ENCODE data around the gene FHOD3. TPM values are rescaled to one million over a fixed set of nuclear protein-coding genes. Genes with fewer than 3 reads are reported as not detected.

FHOD3 gene
- total and polyA plus RNA-seq, 7 experiments from 2014 or later, result not detected

DNA sequence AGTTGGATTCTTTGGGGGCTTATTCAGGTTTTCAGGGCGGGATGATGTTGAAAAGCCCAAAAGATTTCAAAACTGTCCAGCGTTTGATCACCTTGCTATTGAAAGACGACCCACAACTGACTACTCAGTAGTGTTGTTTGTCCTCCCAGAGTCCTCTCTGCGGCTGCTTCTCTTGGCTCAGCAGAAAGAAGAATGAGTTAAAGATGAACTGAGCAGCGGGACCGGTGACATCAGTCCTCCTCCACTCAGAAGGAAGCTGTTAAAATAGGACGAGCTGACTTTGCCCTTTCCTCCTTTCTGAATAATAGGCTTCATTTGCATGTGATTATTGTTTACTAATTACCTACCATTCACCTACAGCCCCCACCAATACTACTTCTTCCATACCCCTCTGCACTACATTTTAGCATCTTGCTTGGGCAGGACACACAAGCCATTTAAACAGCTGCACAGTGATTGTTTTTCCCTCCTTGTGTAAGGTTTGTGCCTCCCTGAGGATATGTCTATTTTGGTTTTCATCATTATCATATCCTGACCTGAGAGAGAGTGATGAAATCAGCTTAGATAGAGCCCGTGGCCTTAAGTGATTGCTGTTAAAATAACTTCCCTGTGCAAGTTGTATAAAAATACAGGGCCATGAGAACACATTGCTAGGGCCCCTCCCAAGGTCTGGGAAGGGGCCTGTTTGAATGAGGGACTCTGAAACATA lies 261.8 kb downstream of the FHOD3 start:
- no peak overlapping the region for H3K27ac ChIP-seq (ENCODE audit: low read depth, low read length)

DNA sequence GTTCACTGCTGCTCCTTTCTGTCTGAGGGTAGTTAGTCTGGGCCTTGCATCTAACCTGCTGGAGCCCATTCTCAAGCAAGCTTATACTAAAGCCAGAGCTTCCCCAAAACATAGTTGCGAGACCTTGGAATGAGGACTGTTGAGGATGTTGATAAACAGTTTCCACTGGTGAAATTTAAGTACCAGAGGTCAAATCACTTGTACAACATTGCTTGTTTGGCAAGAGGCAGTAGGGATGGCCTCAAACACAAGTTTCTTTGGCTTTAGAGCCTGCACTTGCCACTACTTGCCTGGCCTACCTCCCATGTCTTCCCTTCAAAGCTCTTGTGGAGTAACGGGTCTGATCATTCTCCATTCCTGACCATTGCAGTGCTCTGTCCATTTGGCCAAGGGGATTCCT lies 262.7 kb downstream of the FHOD3 start:
- no peak for DNase-seq
- no peaks in the 10 kb centered on the region for H3K9me3 ChIP-seq (ENCODE audit: control insufficient read depth in 2 of 3, low read length in 3 of 3)
- no peak overlapping the region for H3K4me3 ChIP-seq (ENCODE audit: low read length)
- CTCF ChIA-PET, result no interaction called here
- no peak for ATAC-seq
- H3K4me3 Mint-ChIP-seq, result no peak overlapping the region
- no peaks in the 10 kb centered on the region for H3K36me3 ChIP-seq (ENCODE audit: control insufficient read depth in 2 of 3, insufficient read depth in 3 of 3, low read length in 3 of 3)
- no peaks in the 10 kb centered on the region for H3K36me3 Mint-ChIP-seq
- no peaks in the 10 kb centered on the region for H3K4me1 Mint-ChIP-seq
- H3K4me1 ChIP-seq (ENCODE audit: control insufficient read depth in 2 of 2, insufficient read depth in 2 of 2, low read length in 2 of 2), result no peaks in the 10 kb centered on the region
- H3K27ac Mint-ChIP-seq, result no peak overlapping the region
- H3K27me3 Mint-ChIP-seq, result peaks cover 0 to 26% (median 12%) of the 10 kb centered on the region in 5 donors
- H3K27ac ChIP-seq (ENCODE audit: low read depth, low read length), result no peak overlapping the region
- intact Hi-C loops (cut with micrococcal nuclease), result no loop called here
- POLR2A ChIA-PET, result no interaction called here
- H3K27me3 ChIP-seq (ENCODE audit: control insufficient read depth in 2 of 2, insufficient read depth in 2 of 2, low read length in 2 of 2), result no peaks in the 10 kb centered on the region
- peaks cover 0 to 5% (median 0%) of the 10 kb centered on the region in 11 donors for H3K9me3 Mint-ChIP-seq

More for the DNA sequence above, 261.8 kb downstream of the FHOD3 start:
- POLR2A ChIA-PET, result no interaction called here
- H3K4me1 ChIP-seq (ENCODE audit: control insufficient read depth in 2 of 2, insufficient read depth in 2 of 2, low read length in 2 of 2), result no peaks in the 10 kb centered on the region
- Mint-ChIP-seq H3K4me3 (no peak overlapping the region), H3K9me3 (peaks cover 0 to 5% (median 0%) of the 10 kb centered on the region in 11 donors), H3K27ac (no peak overlapping the region), H3K4me1 (no peaks in the 10 kb centered on the region), H3K36me3 (no peaks in the 10 kb centered on the region), H3K27me3 (peaks cover 0 to 17% (median 8%) of the 10 kb centered on the region in 5 donors)
- CTCF ChIA-PET, result no interaction called here
- DNase-seq, result no peak
- no peak for ATAC-seq
- no peak overlapping the region for H3K4me3 ChIP-seq (ENCODE audit: low read length)
- H3K27me3 ChIP-seq (ENCODE audit: control insufficient read depth in 2 of 2, insufficient read depth in 2 of 2, low read length in 2 of 2), result no peaks in the 10 kb centered on the region
- H3K9me3 ChIP-seq (ENCODE audit: control insufficient read depth in 2 of 3, low read length in 3 of 3), result no peaks in the 10 kb centered on the region
- H3K36me3 ChIP-seq (ENCODE audit: control insufficient read depth in 2 of 3, insufficient read depth in 3 of 3, low read length in 3 of 3), result no peaks in the 10 kb centered on the region
- intact Hi-C loops (cut with micrococcal nuclease), result no loop called here

DNA sequence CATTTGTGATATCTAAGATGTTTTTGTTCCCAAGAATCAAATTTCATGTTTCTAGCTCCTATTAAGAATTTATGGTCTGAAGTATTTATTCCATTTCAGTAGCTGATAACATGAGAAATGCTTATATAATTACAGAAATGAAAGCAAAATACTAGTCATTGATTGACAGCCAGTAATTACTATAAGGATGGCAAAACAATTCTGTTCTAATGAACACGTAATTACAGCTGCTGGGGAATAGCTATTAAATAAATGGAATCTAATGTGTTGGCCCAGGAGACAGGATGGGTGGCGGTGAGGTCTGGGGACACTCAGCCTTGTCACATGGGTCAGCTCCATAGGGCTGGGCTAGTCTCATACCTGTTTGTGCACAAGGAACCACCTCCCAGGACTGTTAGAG lies 263.5 kb downstream of the FHOD3 start:
- Histone ChIP-seq H3K27ac (ENCODE audit: low read depth, low read length) (no peak overlapping the region), H3K9me3 (ENCODE audit: control insufficient read depth in 2 of 3, low read length in 3 of 3) (no peaks in the 10 kb centered on the region), H3K4me3 (ENCODE audit: low read length) (no peak overlapping the region), H3K4me1 (ENCODE audit: control insufficient read depth in 2 of 2, insufficient read depth in 2 of 2, low read length in 2 of 2) (no peaks in the 10 kb centered on the region), H3K27me3 (ENCODE audit: control insufficient read depth in 2 of 2, insufficient read depth in 2 of 2, low read length in 2 of 2) (no peaks in the 10 kb centered on the region), H3K36me3 (ENCODE audit: control insufficient read depth in 2 of 3, insufficient read depth in 3 of 3, low read length in 3 of 3) (no peaks in the 10 kb centered on the region)
- ChIA-PET POLR2A (no interaction called here), CTCF (interaction anchor here (0.6 kb wide), 1 partner anchor 14 kb away, joined by 3 read pairs; no protein-coding TSS in a partner anchor)
- intact Hi-C loops (cut with micrococcal nuclease), result no loop called here
- Mint-ChIP-seq H3K36me3 (no peaks in the 10 kb centered on the region), H3K27ac (no peak overlapping the region), H3K27me3 (peaks cover 0 to 34% (median 12%) of the 10 kb centered on the region in 5 donors), H3K4me3 (no peak overlapping the region), H3K9me3 (peaks cover 0 to 5% (median 0%) of the 10 kb centered on the region in 11 donors), H3K4me1 (no peaks in the 10 kb centered on the region)
- ATAC-seq (no peak), DNase-seq (no peak)

DNA sequence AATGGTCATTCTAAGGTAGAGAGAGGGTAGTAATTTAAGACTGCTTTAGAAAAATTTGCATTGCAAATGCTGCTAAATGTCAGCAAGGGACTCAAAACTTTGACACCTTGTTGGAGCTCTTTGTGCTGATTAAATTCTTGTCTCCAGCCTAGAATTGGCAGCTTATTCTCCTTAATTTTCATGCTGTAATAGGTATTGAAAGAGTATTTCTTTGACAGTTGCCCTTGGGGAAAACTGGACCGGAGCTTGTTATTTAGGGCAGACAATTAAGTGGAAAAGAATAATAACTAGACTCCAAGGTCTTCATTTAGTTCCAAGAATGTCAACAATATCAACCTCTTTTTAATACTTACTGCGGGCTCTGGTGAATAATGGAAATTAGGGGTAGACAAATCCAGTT lies 267.3 kb downstream of the FHOD3 start:
- no peaks in the 10 kb centered on the region for H3K9me3 ChIP-seq (ENCODE audit: control insufficient read depth in 2 of 3, low read length in 3 of 3)
- H3K4me1 Mint-ChIP-seq, result no peaks in the 10 kb centered on the region
- no peaks in the 10 kb centered on the region for H3K36me3 Mint-ChIP-seq
- H3K27ac Mint-ChIP-seq, result no peak overlapping the region
- peaks cover 0 to 3% (median 0%) of the 10 kb centered on the region in 11 donors for H3K9me3 Mint-ChIP-seq
- H3K4me1 ChIP-seq (ENCODE audit: control insufficient read depth in 2 of 2, insufficient read depth in 2 of 2, low read length in 2 of 2), result no peaks in the 10 kb centered on the region
- intact Hi-C loops (cut with micrococcal nuclease), result no loop called here
- peaks cover 10 to 49% (median 27%) of the 10 kb centered on the region in 5 donors for H3K27me3 Mint-ChIP-seq
- no peak for ATAC-seq
- no peak overlapping the region for H3K4me3 ChIP-seq (ENCODE audit: low read length)
- H3K27me3 ChIP-seq (ENCODE audit: control insufficient read depth in 2 of 2, insufficient read depth in 2 of 2, low read length in 2 of 2), result no peaks in the 10 kb centered on the region
- ChIA-PET CTCF (no interaction called here), POLR2A (no interaction called here)
- no peak overlapping the region for H3K27ac ChIP-seq (ENCODE audit: low read depth, low read length)
- no peak for DNase-seq
- H3K36me3 ChIP-seq (ENCODE audit: control insufficient read depth in 2 of 3, insufficient read depth in 3 of 3, low read length in 3 of 3), result no peaks in the 10 kb centered on the region
- no peak overlapping the region for H3K4me3 Mint-ChIP-seq

DNA sequence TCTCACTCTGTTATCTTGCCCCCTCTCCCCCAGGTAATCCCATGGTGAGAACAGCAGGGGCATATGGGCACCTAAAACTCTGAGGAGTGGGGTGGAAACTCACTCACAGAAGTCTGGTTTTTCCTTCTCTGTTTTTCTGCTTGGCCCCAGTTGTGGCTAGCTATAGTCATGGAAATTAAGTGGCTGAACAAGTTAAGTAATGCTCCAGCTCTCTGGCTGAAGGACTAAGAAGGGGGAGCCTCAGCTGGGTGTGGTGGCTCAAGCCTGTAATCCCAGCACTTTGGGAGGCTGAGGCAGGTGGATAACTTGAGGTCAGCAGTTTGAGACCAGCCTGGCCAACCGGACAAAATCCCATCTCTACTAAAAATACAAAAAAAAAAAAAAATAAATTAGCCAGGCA lies 270.3 kb downstream of the FHOD3 start:
- H3K27ac Mint-ChIP-seq, result no peak overlapping the region
- intact Hi-C loops (cut with micrococcal nuclease), result no loop called here
- H3K9me3 ChIP-seq (ENCODE audit: control insufficient read depth in 2 of 3, low read length in 3 of 3), result no peaks in the 10 kb centered on the region
- ATAC-seq (no peak), DNase-seq (no peak)
- peaks cover 0 to 6% (median 0%) of the 10 kb centered on the region in 7 donors for H3K4me1 Mint-ChIP-seq
- H3K27me3 ChIP-seq (ENCODE audit: control insufficient read depth in 2 of 2, insufficient read depth in 2 of 2, low read length in 2 of 2), result no peaks in the 10 kb centered on the region
- ChIA-PET POLR2A (no interaction called here), CTCF (no interaction called here)
- H3K4me1 ChIP-seq (ENCODE audit: control insufficient read depth in 2 of 2, insufficient read depth in 2 of 2, low read length in 2 of 2), result no peaks in the 10 kb centered on the region
- no peak overlapping the region for H3K4me3 ChIP-seq (ENCODE audit: low read length)
- no peaks in the 10 kb centered on the region for H3K36me3 ChIP-seq (ENCODE audit: control insufficient read depth in 2 of 3, insufficient read depth in 3 of 3, low read length in 3 of 3)
- H3K27ac ChIP-seq (ENCODE audit: low read depth, low read length), result no peak overlapping the region
- H3K9me3 Mint-ChIP-seq, result peaks cover 0 to 3% (median 0%) of the 10 kb centered on the region in 11 donors
- no peak overlapping the region for H3K4me3 Mint-ChIP-seq
- no peaks in the 10 kb centered on the region for H3K36me3 Mint-ChIP-seq
- peaks cover 20 to 43% (median 28%) of the 10 kb centered on the region in 5 donors for H3K27me3 Mint-ChIP-seq

DNA sequence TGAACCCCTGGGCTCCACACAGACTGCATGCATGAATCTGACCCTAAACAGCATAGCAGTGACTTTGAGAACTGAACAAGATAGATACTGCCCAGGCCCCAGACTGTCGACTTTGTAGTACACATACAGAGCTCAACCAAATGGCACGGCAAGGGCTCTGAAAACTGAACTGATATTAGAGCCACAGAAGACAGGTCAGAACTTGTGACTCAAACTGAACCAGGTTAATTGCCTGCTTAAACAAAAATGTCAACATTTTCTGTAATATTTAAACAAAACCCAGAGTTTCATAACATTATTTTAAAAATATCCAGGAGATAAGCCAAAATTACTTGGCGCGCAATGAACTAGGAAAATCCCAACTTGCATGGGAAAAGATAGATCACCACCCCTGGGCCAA lies 271.0 kb downstream of the FHOD3 start:
- Histone ChIP-seq H3K9me3 (ENCODE audit: control insufficient read depth in 2 of 3, low read length in 3 of 3) (no peaks in the 10 kb centered on the region), H3K36me3 (ENCODE audit: control insufficient read depth in 2 of 3, insufficient read depth in 3 of 3, low read length in 3 of 3) (no peaks in the 10 kb centered on the region), H3K27me3 (ENCODE audit: control insufficient read depth in 2 of 2, insufficient read depth in 2 of 2, low read length in 2 of 2) (no peaks in the 10 kb centered on the region), H3K27ac (ENCODE audit: low read depth, low read length) (no peak overlapping the region), H3K4me1 (ENCODE audit: control insufficient read depth in 2 of 2, insufficient read depth in 2 of 2, low read length in 2 of 2) (no peaks in the 10 kb centered on the region), H3K4me3 (ENCODE audit: low read length) (no peak overlapping the region)
- H3K36me3 Mint-ChIP-seq, result no peaks in the 10 kb centered on the region
- POLR2A ChIA-PET, result no interaction called here
- no peak overlapping the region for H3K4me3 Mint-ChIP-seq
- no peak overlapping the region for H3K27ac Mint-ChIP-seq
- peaks cover 0 to 6% (median 0%) of the 10 kb centered on the region in 7 donors for H3K4me1 Mint-ChIP-seq
- peaks cover 0 to 3% (median 0%) of the 10 kb centered on the region in 11 donors for H3K9me3 Mint-ChIP-seq
- intact Hi-C loops (cut with micrococcal nuclease), result no loop called here
- CTCF ChIA-PET, result no interaction called here
- no peak for DNase-seq
- ATAC-seq, result no peak
- peaks cover 23 to 40% (median 28%) of the 10 kb centered on the region in 5 donors for H3K27me3 Mint-ChIP-seq

Data from naive thymus-derived CD4-positive, alpha-beta T cell (primary cell).